A549 (cell line): ENCODE data around the gene TRIM54. TPM values are rescaled to one million over a fixed set of nuclear protein-coding genes. Genes with fewer than 3 reads are reported as not detected.

Source experiments
- ATAC-seq, 2 experiments: fragments of 200-7000 bp in 1 of 2; fragments of >200 bp in 1 of 2; cut with Nextera tagmentation in 1 of 2; cut with Tn5 transposase in 1 of 2; 3 replicates each; pipeline versions ENCODE4 v1.8.0 to v1.9.1; 2018 to 2020; ENCODE audit warnings: mild to moderate bottlenecking in 1 of 2, moderate library complexity in 1 of 2
- CTCF ChIA-PET: fragments of 300-600 bp; sonication (Branson Sonifier 250); formaldehyde crosslinking; extraction: SDS; loops from one replicate; lab custom pipeline; 2021; ENCODE audit warnings: antibody characterized with exemption, inconsistent platforms; lab: Yijun Ruan, JAX
- POLR2A ChIA-PET: fragments of 350-600 bp; formaldehyde crosslinking; extraction: SDS; loops from one replicate; lab custom pipeline; 2021; ENCODE audit warnings: antibody characterized with exemption, inconsistent platforms; lab: Yijun Ruan, JAX
- DNase-seq, 2 experiments: peaks; one replicate each; pipeline versions ENCODE4 v3.0.0 to v3.0.0-alpha.2; 2011 to 2016; ENCODE audit warnings: low read depth in 1 of 2, low spot score in 1 of 2
- FAIRE-seq: peaks from 2 replicates; lab custom pipeline; 2011; peaks lifted over from hg19 to GRCh38; lab: Jason Lieb, UNC
- H3K27ac ChIP-seq, 2 experiments: fragments of >200 bp; sonication (Bioruptor Twin); formaldehyde crosslinking; 3 replicates each; pipeline ENCODE4 v1.5.1; 2016 to 2017
- H3K4me1 ChIP-seq: fragments of >200 bp; sonication (Bioruptor Twin); formaldehyde crosslinking; 3 replicates; pipeline ENCODE4 v1.6.1; 2016
- H3K4me2 ChIP-seq: fragments of >200 bp; sonication (Bioruptor Twin); formaldehyde crosslinking; 3 replicates; pipeline ENCODE4 v1.6.1; 2016
- H3K4me3 ChIP-seq: fragments of >200 bp; sonication (Bioruptor Twin); formaldehyde crosslinking; 3 replicates; pipeline ENCODE4 v1.5.1; 2016
- H3K9me3 ChIP-seq: fragments of >200 bp; sonication (Bioruptor Twin); formaldehyde crosslinking; 3 replicates; pipeline ENCODE4 v1.6.1; 2016
- CBX8 ChIP-seq: fragments of 200-600 bp; sonication (generic); IDR thresholded peaks from 2 replicates; pipeline ENCODE4 v1.6.1; 2016
- CHD2 ChIP-seq: fragments of 150-350 bp; IDR thresholded peaks from 2 replicates; pipeline ENCODE4 v1.6.1; 2014; ENCODE audit warnings: low read length; ENCODE audit not compliant: partially characterized antibody
- CHD4 ChIP-seq: fragments of 200-600 bp; sonication (generic); IDR thresholded peaks from 2 replicates; pipeline ENCODE4 v1.6.1; 2016; ENCODE audit warnings: antibody characterized with exemption, mild to moderate bottlenecking, borderline replicate concordance
- EHF ChIP-seq: fragments of 250-450 bp; sonication (Bioruptor Pico); IDR thresholded peaks from 2 replicates; pipeline ENCODE4 v1.5.0; 2020; ENCODE audit warnings: mild to moderate bottlenecking
- FOSB ChIP-seq: fragments of 250-450 bp; sonication (Bioruptor Pico); IDR thresholded peaks from 2 replicates; pipeline ENCODE4 v1.5.0; 2020; ENCODE audit warnings: mild to moderate bottlenecking, moderate library complexity
- FOXS1 ChIP-seq: fragments of 250-450 bp; sonication (Bioruptor Pico); IDR thresholded peaks from 2 replicates; pipeline ENCODE4 v1.5.0; 2020; ENCODE audit warnings: mild to moderate bottlenecking, moderate library complexity
- GATA3 ChIP-seq: IDR thresholded peaks from 2 replicates; pipeline ENCODE4 v1.6.1; 2012; ENCODE audit warnings: borderline replicate concordance
- HOXB5 ChIP-seq: fragments of 250-450 bp; sonication (Bioruptor Pico); IDR thresholded peaks from 2 replicates; pipeline ENCODE4 v1.5.0; 2020; ENCODE audit warnings: mild to moderate bottlenecking, moderate library complexity
- JUN ChIP-seq, 2 experiments: fragments of >200 bp; sonication (Bioruptor Twin); formaldehyde crosslinking; IDR thresholded peaks; 2 replicates in 1 of 2; 3 replicates in 1 of 2; pipeline ENCODE4 v1.6.1; 2016 to 2017
- MYC ChIP-seq: IDR thresholded peaks from 2 replicates; pipeline ENCODE4 v1.6.1; 2012; ENCODE audit warnings: mild to moderate bottlenecking, inconsistent platforms, low read length, improper control_type of control experiment, borderline replicate concordance
- NR3C1 ChIP-seq: fragments of >200 bp; sonication (Bioruptor Twin); formaldehyde crosslinking; IDR thresholded peaks from 3 replicates; pipeline ENCODE4 v1.6.1; 2017
- RARB ChIP-seq: fragments of 250-450 bp; sonication (Bioruptor Pico); IDR thresholded peaks from 2 replicates; pipeline ENCODE4 v1.8.0; 2021; ENCODE audit warnings: mild to moderate bottlenecking, moderate library complexity
- RFX5 ChIP-seq: fragments of 450-650 bp; IDR thresholded peaks from 2 replicates; pipeline ENCODE4 v1.7.1; 2014; ENCODE audit warnings: antibody characterized with exemption, mild to moderate bottlenecking, moderate library complexity
- SMC3 ChIP-seq: fragments of >200 bp; sonication (Bioruptor Twin); formaldehyde crosslinking; IDR thresholded peaks from 3 replicates; pipeline ENCODE4 v1.6.1; 2018; ENCODE audit warnings: inconsistent platforms
- SREBF2 ChIP-seq: fragments of 450-650 bp; IDR thresholded peaks from 2 replicates; pipeline ENCODE4 v1.6.1; 2014; ENCODE audit warnings: mild to moderate bottlenecking, moderate library complexity
- TFCP2L1 ChIP-seq: fragments of 250-450 bp; sonication (Bioruptor Pico); IDR thresholded peaks from 2 replicates; pipeline ENCODE4 v1.5.0; 2021; ENCODE audit warnings: mild to moderate bottlenecking
- ZC3H11A ChIP-seq: fragments of 450-650 bp; IDR thresholded peaks from 2 replicates; pipeline ENCODE4 v1.6.1; 2014; ENCODE audit warnings: antibody characterized with exemption, mild to moderate bottlenecking
- ZFP36 ChIP-seq: fragments of 450-650 bp; IDR thresholded peaks from 2 replicates; pipeline ENCODE4 v1.6.1; 2014; ENCODE audit warnings: borderline replicate concordance; ENCODE audit not compliant: partially characterized antibody
- WGBS: methylation state at CpG from one replicate; pipeline ENCODE4 v1.1.6; 2017; ENCODE audit errors: missing lambda C conversion rate; 5-methylcytosine and 5-hydroxymethylcytosine counted together
- polyA plus RNA-seq, 4 experiments: library from polyadenylated mRNA; depleted of rRNA in 3 of 4; stranded (reverse); fragments of >200 nt; fragmentation: RNase III in 1 of 4; extraction: RNeasy Plus Mini Kit Qiagen cat#74134 plus additional on column Dnase treatment in 1 of 4; gene quantifications; 2 replicates in 3 of 4; 3 replicates in 1 of 4; pipeline ENCODE4 v1.2.3, GENCODE V29; 2011 to 2017
- TF ChIP-seq, protein P1 (sequence below): fragments of >200 bp; sonication (Bioruptor Twin); formaldehyde crosslinking; IDR thresholded peaks from 2 replicates; pipeline ENCODE4 v1.6.1; 2016
- TF ChIP-seq, protein P2 (sequence below): fragments of 250-450 bp; sonication (Bioruptor Pico); IDR thresholded peaks from 2 replicates; pipeline ENCODE4 v1.5.0; 2020; ENCODE audit warnings: low read depth, mild to moderate bottlenecking, moderate library complexity
- TF ChIP-seq, protein P3 (sequence below): IDR thresholded peaks from 2 replicates; pipeline ENCODE4 v1.6.1; 2012
- TF ChIP-seq, protein P4 (sequence below): IDR thresholded peaks from 2 replicates; pipeline ENCODE4 v1.6.1; 2012; ENCODE audit warnings: low read depth, borderline replicate concordance
- TF ChIP-seq, protein P5 (sequence below): fragments of 150-350 bp; IDR thresholded peaks from 2 replicates; pipeline ENCODE4 v1.6.1; 2014; ENCODE audit warnings: low read depth, mild to moderate bottlenecking, low read length
- TF ChIP-seq, protein P6 (sequence below): fragments of 200-600 bp; sonication (generic); IDR thresholded peaks from 2 replicates; pipeline ENCODE4 v1.6.1; 2016; ENCODE audit warnings: antibody characterized with exemption, mild to moderate bottlenecking, moderate library complexity
- TF ChIP-seq, protein P7 (sequence below): fragments of >200 bp; sonication (Bioruptor Twin); formaldehyde crosslinking; IDR thresholded peaks from 3 replicates; pipeline ENCODE4 v1.6.1; 2016

TRIM54 gene
- polyA plus RNA-seq, 2 of the 4 experiments (the other 2 are of a cell fraction): 0.13 to 0.14 TPM

DNA sequence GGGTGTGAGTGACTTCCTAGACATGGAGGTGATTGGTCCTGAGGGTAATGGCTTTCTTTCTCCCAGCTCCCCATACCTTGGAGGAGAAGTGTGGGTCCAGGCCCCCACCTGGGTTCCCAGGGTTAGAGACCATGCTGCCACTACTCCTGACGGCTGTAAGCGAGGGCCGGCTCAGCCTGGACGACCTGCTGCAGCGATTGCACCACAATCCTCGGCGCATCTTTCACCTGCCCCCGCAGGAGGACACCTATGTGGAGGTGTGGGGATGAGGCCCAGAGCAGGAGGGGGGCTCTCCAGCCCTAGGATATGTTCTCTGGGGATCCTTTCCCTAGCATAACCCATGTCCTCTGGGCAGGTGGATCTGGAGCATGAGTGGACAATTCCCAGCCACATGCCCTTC, 43.3 kb upstream of the TRIM54 start:
- no peaks in the 10 kb centered on the region for H3K9me3 ChIP-seq
- H3K4me3 ChIP-seq: no peak overlapping the region
- FAIRE-seq (no peak), ATAC-seq (no peak), DNase-seq (no peak)
- H3K4me2 ChIP-seq: no peak overlapping the region
- 94% methylated on average over 8 of the region's 8 CpGs for WGBS
- TF ChIP-seq ZC3H11A (no peak), RARB (CRISPR knock-in tag) (no peak), CHD2 (no peak), TFCP2L1 (no peak)
- H3K27ac ChIP-seq: no peak overlapping the region
- H3K4me1 ChIP-seq: no peaks in the 10 kb centered on the region
- POLR2A ChIA-PET: no interaction called here
- CTCF ChIA-PET: interaction anchor here (0.8 to 5.6 kb wide), 7 partner anchors 11 to 141 kb away, joined by 3 to 45 read pairs (median 5); partner anchors contain the start of gene CAD

DNA sequence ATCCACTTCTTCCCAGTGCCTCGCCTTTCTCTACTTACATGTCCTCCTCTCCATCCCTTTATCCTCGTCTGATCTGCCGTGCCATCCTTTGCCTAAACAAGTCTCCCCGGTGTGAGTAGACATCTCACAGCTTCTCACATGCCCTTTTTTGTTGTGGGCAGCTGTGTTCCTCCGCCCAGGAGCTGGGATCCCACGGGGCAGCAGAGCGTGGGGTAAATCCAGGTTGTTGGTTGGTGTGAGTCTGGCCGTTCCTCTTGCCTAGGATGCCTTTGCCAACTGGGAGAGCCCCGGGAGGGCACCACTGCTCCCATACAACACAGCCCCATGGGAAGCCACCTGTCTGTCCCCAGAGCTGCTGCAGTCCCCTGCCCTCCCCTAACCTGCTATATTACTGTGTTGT, 41.8 kb upstream of the TRIM54 start:
- ATAC-seq: no peak
- POLR2A ChIA-PET: no interaction called here
- Histone ChIP-seq H3K4me3 (no peak overlapping the region), H3K9me3 (no peaks in the 10 kb centered on the region), H3K27ac (no peak overlapping the region), H3K4me1 (no peaks in the 10 kb centered on the region), H3K4me2 (no peak overlapping the region)
- FAIRE-seq: no peak
- DNase-seq: no peak
- WGBS: 80% methylated on average over 9 of the region's 9 CpGs
- TF ChIP-seq CHD2 (no peak), MYC (no peak), HOXB5 (CRISPR knock-in tag) (no peak), JUN (IDR thresholded peaks at IDR 0.05) (no peak), GATA3 (no peak), EHF (no peak), RFX5 (no peak), FOSB (CRISPR knock-in tag) (no peak), SMC3 (no peak), SREBF2 (no peak), FOXS1 (CRISPR knock-in tag) (no peak), ZC3H11A (no peak), CBX8 (no peak)
- TF ChIP-seq, protein P1, sequence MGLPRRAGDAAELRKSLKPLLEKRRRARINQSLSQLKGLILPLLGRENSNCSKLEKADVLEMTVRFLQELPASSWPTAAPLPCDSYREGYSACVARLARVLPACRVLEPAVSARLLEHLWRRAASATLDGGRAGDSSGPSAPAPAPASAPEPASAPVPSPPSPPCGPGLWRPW: no peak
- TF ChIP-seq, protein P2, sequence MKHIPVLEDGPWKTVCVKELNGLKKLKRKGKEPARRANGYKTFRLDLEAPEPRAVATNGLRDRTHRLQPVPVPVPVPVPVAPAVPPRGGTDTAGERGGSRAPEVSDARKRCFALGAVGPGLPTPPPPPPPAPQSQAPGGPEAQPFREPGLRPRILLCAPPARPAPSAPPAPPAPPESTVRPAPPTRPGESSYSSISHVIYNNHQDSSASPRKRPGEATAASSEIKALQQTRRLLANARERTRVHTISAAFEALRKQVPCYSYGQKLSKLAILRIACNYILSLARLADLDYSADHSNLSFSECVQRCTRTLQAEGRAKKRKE (CRISPR knock-in tag): no peak
- TF ChIP-seq, protein P3, sequence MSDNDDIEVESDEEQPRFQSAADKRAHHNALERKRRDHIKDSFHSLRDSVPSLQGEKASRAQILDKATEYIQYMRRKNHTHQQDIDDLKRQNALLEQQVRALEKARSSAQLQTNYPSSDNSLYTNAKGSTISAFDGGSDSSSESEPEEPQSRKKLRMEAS: no peak
- TF ChIP-seq, protein P4, sequence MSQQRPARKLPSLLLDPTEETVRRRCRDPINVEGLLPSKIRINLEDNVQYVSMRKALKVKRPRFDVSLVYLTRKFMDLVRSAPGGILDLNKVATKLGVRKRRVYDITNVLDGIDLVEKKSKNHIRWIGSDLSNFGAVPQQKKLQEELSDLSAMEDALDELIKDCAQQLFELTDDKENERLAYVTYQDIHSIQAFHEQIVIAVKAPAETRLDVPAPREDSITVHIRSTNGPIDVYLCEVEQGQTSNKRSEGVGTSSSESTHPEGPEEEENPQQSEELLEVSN: no peak
- CTCF ChIA-PET: interaction anchor here (0.7 to 5.6 kb wide), 8 partner anchors 10 to 149 kb away, joined by 3 to 45 read pairs (median 4); partner anchors contain the start of genes ATRAID and SLC5A6

DNA sequence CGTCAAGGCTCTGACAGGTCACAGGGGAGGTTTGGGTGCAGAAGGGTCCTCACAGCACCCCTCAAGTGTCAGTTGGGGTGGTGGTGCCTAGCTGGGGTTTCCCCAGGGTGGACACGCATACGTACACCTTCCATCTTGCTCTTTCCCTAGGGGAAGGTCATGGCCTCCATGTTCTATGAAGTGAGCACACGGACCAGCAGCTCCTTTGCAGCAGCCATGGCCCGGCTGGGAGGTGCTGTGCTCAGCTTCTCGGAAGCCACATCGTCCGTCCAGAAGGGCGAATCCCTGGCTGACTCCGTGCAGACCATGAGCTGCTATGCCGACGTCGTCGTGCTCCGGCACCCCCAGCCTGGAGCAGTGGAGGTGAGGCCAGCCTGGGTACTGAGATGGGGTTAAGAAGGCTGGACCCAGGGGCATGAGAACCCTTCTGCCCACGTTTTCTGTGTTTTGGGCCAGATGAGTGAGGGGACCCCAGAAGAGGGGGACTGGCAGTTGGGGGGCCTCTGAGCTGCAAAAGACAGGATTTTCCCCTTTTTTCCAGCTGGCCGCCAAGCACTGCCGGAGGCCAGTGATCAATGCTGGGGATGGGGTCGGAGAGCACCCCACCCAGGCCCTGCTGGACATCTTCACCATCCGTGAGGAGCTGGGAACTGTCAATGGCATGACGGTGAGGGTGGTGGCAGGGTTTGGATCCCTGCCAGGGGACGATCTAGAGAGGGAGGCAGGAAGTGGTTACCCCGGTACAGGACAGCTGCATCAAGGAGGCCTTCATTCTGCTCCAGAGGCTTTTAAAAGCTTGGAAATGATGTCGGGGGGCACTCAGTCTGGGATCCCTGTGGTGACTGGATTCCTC, 40.2 kb upstream of the TRIM54 start:
- no peak overlapping the region for H3K4me2 ChIP-seq
- DNase-seq: no peak
- POLR2A ChIA-PET: no interaction called here
- no peak for ATAC-seq
- 92% methylated on average over 24 of the region's 24 CpGs for WGBS
- no peak for FAIRE-seq
- no peaks in the 10 kb centered on the region for H3K4me1 ChIP-seq
- H3K4me3 ChIP-seq: no peak overlapping the region
- no peak overlapping the region for H3K27ac ChIP-seq
- H3K9me3 ChIP-seq: no peaks in the 10 kb centered on the region
- CTCF ChIA-PET: interaction anchor here (0.7 to 5.6 kb wide), 15 partner anchors 8 to 281 kb away, joined by 3 to 45 read pairs (median 4); partner anchors contain the start of genes ATRAID, SLC5A6 and TRIM54
- TF ChIP-seq, protein P5, sequence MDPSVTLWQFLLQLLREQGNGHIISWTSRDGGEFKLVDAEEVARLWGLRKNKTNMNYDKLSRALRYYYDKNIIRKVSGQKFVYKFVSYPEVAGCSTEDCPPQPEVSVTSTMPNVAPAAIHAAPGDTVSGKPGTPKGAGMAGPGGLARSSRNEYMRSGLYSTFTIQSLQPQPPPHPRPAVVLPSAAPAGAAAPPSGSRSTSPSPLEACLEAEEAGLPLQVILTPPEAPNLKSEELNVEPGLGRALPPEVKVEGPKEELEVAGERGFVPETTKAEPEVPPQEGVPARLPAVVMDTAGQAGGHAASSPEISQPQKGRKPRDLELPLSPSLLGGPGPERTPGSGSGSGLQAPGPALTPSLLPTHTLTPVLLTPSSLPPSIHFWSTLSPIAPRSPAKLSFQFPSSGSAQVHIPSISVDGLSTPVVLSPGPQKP: no peak
- TF ChIP-seq, protein P1: no peak
- no peak for TF ChIP-seq CHD4
- no peak for TF ChIP-seq ZFP36
- TF ChIP-seq, protein P6, sequence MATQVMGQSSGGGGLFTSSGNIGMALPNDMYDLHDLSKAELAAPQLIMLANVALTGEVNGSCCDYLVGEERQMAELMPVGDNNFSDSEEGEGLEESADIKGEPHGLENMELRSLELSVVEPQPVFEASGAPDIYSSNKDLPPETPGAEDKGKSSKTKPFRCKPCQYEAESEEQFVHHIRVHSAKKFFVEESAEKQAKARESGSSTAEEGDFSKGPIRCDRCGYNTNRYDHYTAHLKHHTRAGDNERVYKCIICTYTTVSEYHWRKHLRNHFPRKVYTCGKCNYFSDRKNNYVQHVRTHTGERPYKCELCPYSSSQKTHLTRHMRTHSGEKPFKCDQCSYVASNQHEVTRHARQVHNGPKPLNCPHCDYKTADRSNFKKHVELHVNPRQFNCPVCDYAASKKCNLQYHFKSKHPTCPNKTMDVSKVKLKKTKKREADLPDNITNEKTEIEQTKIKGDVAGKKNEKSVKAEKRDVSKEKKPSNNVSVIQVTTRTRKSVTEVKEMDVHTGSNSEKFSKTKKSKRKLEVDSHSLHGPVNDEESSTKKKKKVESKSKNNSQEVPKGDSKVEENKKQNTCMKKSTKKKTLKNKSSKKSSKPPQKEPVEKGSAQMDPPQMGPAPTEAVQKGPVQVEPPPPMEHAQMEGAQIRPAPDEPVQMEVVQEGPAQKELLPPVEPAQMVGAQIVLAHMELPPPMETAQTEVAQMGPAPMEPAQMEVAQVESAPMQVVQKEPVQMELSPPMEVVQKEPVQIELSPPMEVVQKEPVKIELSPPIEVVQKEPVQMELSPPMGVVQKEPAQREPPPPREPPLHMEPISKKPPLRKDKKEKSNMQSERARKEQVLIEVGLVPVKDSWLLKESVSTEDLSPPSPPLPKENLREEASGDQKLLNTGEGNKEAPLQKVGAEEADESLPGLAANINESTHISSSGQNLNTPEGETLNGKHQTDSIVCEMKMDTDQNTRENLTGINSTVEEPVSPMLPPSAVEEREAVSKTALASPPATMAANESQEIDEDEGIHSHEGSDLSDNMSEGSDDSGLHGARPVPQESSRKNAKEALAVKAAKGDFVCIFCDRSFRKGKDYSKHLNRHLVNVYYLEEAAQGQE: no peak
- TF ChIP-seq NR3C1: no peak
- TF ChIP-seq, protein P7, sequence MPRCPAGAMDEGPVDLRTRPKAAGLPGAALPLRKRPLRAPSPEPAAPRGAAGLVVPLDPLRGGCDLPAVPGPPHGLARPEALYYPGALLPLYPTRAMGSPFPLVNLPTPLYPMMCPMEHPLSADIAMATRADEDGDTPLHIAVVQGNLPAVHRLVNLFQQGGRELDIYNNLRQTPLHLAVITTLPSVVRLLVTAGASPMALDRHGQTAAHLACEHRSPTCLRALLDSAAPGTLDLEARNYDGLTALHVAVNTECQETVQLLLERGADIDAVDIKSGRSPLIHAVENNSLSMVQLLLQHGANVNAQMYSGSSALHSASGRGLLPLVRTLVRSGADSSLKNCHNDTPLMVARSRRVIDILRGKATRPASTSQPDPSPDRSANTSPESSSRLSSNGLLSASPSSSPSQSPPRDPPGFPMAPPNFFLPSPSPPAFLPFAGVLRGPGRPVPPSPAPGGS: no peak
- TF ChIP-seq RFX5: no peak
- no peak for TF ChIP-seq SREBF2
